ENCODE measurements around the gene WDR89. TPM values are rescaled to one million over a fixed set of nuclear protein-coding genes. Genes with fewer than 3 reads are reported as not detected.
"Not testable (repeated sequence)": the region's sequence is repeated elsewhere in the genome, so short reads cannot be mapped to it uniquely, and the experiment has no call there.

Gene WDR89
- total RNA-seq, 2 experiments from 2014 or later = 29.6 to 30.2 TPM

GRCh38 chr14:63611078-63611477, 30.6 kb downstream of the WDR89 start:
- ChIA-PET POLR2A (no interaction called here), CTCF (no interaction called here)

GRCh38 chr14:63605041-63605532, 36.6 kb downstream of the WDR89 start:
- CTCF ChIA-PET = no interaction called here

DNA sequence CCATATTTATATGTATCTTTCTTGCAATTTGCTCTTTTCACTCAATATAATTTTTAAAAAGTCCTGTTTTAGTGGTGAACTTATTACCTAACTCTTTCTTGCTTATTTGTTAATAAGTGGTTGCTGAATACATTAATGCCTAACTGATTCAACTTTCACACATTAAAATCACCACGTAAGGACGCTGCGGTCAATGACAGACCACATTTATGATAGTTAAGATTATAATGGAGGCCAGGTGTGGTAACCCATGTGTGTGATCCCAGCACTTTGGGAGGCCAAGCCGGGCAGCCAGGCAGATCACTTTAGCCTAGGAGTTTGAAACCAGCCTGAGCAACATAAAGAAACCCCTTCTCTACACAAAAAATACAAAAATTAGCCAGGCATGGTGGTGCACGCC, 37.0 kb downstream of the WDR89 start:
- ChIA-PET POLR2A (no interaction called here), CTCF (no interaction called here)

More at GRCh38 chr14:63605041-63605532, 36.6 kb downstream of the WDR89 start:
- POLR2A ChIA-PET = no interaction called here

- CTCF ChIA-PET = no interaction called here
- POLR2A ChIA-PET = no interaction called here
Measured at GRCh38 chr14:63603749-63604277, 37.9 kb downstream of the WDR89 start.

- CTCF ChIA-PET = no interaction called here
- POLR2A ChIA-PET = no interaction called here
Measured at GRCh38 chr14:63598807-63599206, 42.9 kb downstream of the WDR89 start.

GRCh38 chr14:63596998-63597658, 44.5 kb downstream of the WDR89 start:
- CTCF ChIA-PET = no interaction called here

DNA sequence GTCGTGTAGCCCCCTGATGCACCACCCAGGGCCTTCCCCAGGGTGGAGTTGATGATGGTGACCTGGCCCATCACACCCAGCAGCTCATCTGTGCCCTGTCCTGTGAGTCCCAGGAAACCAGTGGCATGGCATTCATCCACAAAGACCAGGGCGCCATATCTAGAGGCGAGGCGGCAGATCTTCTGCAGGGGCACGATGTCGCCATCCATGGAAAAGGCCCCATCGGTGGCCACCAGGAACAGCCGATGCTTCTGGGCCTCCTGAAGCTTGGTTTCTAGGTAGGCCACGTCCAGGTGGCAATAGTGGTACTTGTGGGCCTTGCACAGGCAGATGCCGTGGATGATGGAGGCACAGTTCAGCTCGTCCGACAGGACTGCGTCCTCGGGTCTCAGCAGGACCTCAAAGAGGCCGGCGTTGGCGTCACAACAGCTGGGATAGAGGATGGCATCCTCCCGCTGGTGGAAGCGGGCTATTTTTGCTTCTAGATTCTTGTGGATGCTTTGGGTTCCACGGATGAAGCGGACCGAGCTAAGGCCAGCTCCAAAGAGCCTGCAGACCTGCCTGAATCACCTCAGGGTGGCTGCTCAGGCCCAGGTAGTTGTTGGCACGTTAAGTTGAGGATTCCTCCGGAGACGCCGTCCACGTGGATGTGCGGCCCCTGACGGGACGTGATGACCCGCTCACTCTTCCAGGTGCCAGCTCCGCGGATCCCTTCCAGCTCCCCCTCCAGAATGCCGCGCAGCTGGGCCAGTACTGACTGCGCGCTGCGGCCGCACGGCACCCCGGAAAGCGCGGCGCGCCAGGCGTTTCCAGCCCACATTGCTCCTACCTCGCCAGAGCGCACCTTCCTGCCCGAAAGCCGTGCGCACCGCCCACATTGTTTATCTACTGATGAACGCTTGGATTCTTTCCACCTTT, 47.0 kb downstream of the WDR89 start:
- ChIA-PET POLR2A (no interaction called here), CTCF (no interaction called here)

More at GRCh38 chr14:63596998-63597658, 44.5 kb downstream of the WDR89 start:
- POLR2A ChIA-PET = no interaction called here

DNA sequence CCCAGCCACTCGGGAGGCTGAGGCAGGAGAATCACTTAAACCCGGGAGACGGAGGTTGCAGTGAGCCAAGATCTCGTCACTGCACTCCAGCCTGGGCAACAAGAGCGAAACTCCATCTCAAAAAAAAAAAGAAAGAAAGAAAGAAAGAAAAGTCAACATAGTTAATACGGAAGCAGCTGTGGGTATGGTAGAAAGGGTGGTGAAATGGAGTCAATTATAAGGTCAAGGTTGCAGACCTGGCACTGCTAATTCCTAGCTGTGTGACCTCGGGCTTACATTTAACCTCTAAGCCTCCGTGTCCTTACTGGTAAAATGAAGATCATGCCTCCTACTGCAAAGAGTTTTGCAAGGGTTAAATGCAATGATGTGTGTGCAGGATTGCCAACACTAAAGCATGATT, 58.6 kb downstream of the WDR89 start:
- CTCF ChIA-PET = interaction anchor here (0.7 kb wide), 1 partner anchor 122 kb away, joined by 4 read pairs; no protein-coding TSS in a partner anchor
- POLR2A ChIA-PET = not testable (repeated sequence)

- ChIA-PET POLR2A (no interaction called here), CTCF (no interaction called here)
Measured at GRCh38 chr14:63581491-63581890, 60.2 kb downstream of the WDR89 start.

- ChIA-PET POLR2A (interaction anchor here (0.7 kb wide), 1 partner anchor 13 kb away, joined by 3 read pairs; no protein-coding TSS in a partner anchor), CTCF (no interaction called here)
Measured at GRCh38 chr14:63578300-63578699, 63.4 kb downstream of the WDR89 start.

DNA sequence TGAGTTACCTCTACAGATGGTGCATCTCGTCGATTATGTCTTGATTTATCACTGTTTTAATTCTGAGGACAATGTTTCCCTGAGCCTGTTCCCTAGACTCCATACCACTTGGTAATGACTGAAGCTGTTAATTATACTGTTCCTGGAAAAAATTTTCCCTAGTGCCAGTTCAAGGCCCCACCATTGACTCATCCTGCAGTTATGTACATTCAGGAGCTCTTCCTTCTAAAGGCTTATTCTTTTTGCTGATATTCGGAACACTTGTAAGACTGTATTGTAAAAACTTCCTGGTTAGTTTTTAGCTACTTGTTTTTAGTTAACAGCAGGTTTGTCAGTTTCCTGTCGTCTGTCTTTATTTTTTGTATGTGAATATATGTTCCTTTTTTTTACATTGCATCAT, 68.1 kb downstream of the WDR89 start:
- POLR2A ChIA-PET = no interaction called here
- CTCF ChIA-PET = interaction anchor here (0.6 kb wide), 1 partner anchor 21 kb away, joined by 3 read pairs; no protein-coding TSS in a partner anchor

DNA sequence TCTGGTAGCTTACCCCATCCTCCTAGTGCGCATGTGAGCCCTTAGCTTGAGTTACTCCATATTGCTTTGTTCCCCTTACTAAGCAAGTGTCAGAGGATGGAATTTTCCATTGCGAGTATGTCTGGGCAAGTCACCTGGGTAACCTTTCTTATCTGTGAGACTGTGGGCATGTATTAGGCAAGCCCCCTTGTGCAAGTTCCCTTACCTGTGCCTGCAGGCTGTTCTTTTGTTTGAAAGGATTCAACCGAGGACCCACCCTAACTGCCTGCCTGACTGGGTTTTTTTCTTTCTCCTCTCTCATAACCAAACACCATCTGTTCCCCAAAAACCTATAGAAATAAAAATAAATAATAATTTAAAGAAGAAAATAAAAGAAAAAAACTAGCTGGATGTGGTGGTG, 76.2 kb downstream of the WDR89 start:
- ChIA-PET CTCF (no interaction called here), POLR2A (no interaction called here)

DNA sequence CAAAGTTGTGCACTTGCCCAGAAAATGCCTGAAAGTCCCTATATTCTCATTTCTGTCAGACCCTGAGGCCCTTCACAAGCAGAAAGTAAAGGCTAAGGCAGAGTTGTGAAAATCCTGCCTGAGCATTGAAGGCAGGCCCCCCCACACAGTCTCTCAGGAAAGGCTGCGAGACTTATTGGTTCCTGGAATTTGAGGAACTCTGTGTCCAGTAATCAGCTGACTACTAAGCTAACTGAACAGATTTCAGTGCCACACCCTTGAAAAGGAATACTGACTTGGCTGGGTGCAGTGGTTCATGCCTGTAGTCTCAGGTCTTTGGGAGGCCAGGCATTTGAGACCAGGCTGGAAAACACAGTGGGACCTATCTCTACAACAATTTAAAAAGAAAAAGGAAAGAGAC, 77.4 kb downstream of the WDR89 start:
- CTCF ChIA-PET = no interaction called here
- POLR2A ChIA-PET = no interaction called here

GRCh38 chr14:63563370-63564026, 78.2 kb downstream of the WDR89 start:
- ChIA-PET CTCF (no interaction called here), POLR2A (no interaction called here)

- POLR2A ChIA-PET = no interaction called here
- CTCF ChIA-PET = interaction anchor here (0.6 kb wide), 1 partner anchor 22 kb away, joined by 3 read pairs; no protein-coding TSS in a partner anchor
Measured at GRCh38 chr14:63562405-63562804, 79.3 kb downstream of the WDR89 start.

DNA sequence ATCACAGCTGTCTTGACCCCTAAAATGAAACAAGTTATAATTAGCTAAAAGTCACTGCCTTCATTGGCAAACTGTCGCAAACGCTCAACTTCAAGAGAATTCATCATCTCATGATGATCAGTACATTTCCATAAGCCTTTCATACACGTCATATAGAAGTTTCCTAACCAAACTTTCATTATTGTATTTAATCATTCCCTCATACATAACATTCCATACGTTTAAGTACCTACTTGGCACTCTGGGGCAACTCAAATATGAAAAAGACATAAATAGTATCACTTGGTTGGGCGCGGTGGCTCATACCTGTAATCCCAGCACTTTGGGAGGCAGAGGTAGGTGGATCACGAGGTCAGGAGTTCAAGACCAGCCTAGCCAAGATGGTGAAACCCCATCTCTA, 86.1 kb downstream of the WDR89 start:
- POLR2A ChIA-PET = interaction anchor here (1.0 to 1.3 kb wide), 2 partner anchors 12 to 77 kb away, joined by 3 to 5 read pairs; partner anchors contain the start of gene PPP2R5E
- CTCF ChIA-PET = no interaction called here

GRCh38 chr14:63551332-63551731, 90.3 kb downstream of the WDR89 start:
- CTCF ChIA-PET = no interaction called here
- POLR2A ChIA-PET = no interaction called here

DNA sequence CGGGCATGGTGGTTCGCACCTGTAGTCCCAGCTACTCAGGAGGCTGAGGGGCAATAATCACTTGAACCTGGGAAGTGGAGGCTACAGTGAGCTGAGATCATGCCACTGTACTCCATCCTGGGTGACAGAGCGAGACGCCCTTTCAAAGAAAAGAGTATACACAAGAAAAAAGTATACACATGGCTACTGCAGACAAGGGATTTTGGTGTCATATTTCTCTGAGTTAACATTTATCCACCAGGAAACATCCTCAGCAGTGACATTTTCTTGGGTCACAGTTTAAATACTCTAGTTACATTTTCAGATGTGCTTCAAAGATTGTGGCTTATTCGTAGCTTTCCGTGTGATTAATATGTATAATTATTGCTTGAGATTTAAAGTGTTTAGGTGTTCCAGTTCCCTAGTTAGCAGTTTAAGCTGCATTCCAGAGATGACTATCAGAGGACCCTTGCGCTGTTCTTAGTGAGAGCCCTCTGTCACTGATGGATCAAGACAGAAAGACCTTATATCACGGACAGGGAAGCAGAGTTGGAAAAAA, 93.8 kb downstream of the WDR89 start:
- POLR2A ChIA-PET = no interaction called here
- CTCF ChIA-PET = no interaction called here
